GM18526 (cell line): ENCODE results near the gene TRAPPC3L.

ENCODE experiments used
- POLR2A ChIP-seq: IDR thresholded peaks from 3 replicates; pipeline ENCODE4 v1.6.1; 2011; ENCODE audit not compliant: insufficient read length; ENCODE audit errors: extremely low read depth

Gene TRAPPC3L

GRCh38 chr6:116511424-116512110, 33.9 kb downstream of the TRAPPC3L start, which contains the start of gene CALHM5:
Gene CALHM5, plus strand, starts transcription at chr6:116511639. Its CDS starts 58 bp downstream, at chr6:116511697.
- no peak for TF ChIP-seq POLR2A

GRCh38 chr6:116508527-116508926, 37.0 kb downstream of the TRAPPC3L start:
- no peak for TF ChIP-seq POLR2A

- TF ChIP-seq POLR2A, result no peak
Measured at GRCh38 chr6:116507324-116507723, 38.2 kb downstream of the TRAPPC3L start.

- no peak for TF ChIP-seq POLR2A
Measured at GRCh38 chr6:116500969-116501433, 44.5 kb downstream of the TRAPPC3L start.

- no peak for TF ChIP-seq POLR2A
Measured at GRCh38 chr6:116497113-116497676, 48.3 kb downstream of the TRAPPC3L start.

- no peak for TF ChIP-seq POLR2A
Measured at GRCh38 chr6:116492331-116493067, 53.0 kb downstream of the TRAPPC3L start.

GRCh38 chr6:116491610-116492330, 53.7 kb downstream of the TRAPPC3L start:
- no peak for TF ChIP-seq POLR2A

GRCh38 chr6:116485559-116486184, 59.8 kb downstream of the TRAPPC3L start:
- TF ChIP-seq POLR2A, result no peak

- TF ChIP-seq POLR2A, result no peak
Measured at GRCh38 chr6:116483616-116484015, 61.9 kb downstream of the TRAPPC3L start.

- no peak for TF ChIP-seq POLR2A
Measured at GRCh38 chr6:116482780-116483179, 62.7 kb downstream of the TRAPPC3L start.

GRCh38 chr6:116476002-116476678, 69.3 kb downstream of the TRAPPC3L start:
- no peak for TF ChIP-seq POLR2A

GRCh38 chr6:116475141-116475540, 70.3 kb downstream of the TRAPPC3L start:
- TF ChIP-seq POLR2A, result no peak

GRCh38 chr6:116472706-116473105, 72.8 kb downstream of the TRAPPC3L start:
- no peak for TF ChIP-seq POLR2A

GRCh38 chr6:116471531-116471930, 74.0 kb downstream of the TRAPPC3L start:
- no peak for TF ChIP-seq POLR2A

- no peak for TF ChIP-seq POLR2A
Measured at GRCh38 chr6:116468293-116468692, 77.2 kb downstream of the TRAPPC3L start.

- TF ChIP-seq POLR2A, result no peak
Measured at GRCh38 chr6:116467514-116467913, 78.0 kb downstream of the TRAPPC3L start.
